LNCAP (cell line): ENCODE measurements around the gene HOXA5.

Experiments
- TF ChIP-seq, protein P1 (sequence below): fragments of 450-650 bp; IDR thresholded peaks from 2 replicates; pipeline ENCODE4 v1.5.1; 2017; ENCODE audit warnings: mild to moderate bottlenecking

HOXA5 gene

DNA sequence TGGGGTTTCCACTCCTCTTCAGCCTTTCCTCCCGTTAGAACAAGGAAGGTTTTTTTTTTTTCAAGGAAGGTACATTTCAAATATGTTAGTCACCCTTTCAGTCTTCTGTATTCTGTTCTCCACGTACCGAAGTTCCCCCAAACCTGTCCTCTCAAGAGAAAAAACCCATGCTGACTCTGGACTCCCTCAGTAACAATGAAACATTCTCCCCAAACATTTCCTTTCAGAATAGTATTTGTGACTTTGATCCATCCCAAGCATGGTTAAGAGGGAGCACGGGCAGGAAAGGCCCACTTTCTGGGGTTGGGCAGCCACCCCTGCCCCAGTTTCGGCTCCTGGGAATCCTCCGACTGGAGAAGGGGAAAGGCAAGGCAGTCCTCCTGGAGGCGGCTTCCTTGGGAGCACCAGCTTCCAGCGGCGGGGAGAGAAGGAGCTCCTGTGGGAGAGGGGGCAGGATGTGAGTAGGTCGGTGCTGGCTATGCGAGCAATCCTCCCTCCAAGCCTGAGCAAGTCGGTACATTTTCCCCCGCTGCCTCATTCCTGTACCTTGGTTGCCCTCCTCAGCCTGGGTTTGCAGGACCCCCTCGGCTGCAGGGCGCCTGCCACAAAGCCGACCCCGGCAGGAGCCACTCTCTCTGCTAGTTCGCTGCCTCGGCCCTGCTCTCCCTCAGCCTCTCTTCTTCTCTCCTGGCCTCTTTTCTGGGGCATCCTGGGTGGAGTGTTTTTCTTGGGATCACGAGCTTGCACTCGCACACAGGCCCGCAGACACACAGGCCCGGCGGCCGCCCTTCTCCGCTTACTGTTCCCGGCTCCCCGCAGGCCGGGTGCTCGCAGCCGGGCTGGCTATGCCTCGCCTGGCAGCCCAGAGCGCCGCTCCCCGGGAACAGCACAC, 45.5 kb downstream of the HOXA5 start:
- TF ChIP-seq, protein P1, sequence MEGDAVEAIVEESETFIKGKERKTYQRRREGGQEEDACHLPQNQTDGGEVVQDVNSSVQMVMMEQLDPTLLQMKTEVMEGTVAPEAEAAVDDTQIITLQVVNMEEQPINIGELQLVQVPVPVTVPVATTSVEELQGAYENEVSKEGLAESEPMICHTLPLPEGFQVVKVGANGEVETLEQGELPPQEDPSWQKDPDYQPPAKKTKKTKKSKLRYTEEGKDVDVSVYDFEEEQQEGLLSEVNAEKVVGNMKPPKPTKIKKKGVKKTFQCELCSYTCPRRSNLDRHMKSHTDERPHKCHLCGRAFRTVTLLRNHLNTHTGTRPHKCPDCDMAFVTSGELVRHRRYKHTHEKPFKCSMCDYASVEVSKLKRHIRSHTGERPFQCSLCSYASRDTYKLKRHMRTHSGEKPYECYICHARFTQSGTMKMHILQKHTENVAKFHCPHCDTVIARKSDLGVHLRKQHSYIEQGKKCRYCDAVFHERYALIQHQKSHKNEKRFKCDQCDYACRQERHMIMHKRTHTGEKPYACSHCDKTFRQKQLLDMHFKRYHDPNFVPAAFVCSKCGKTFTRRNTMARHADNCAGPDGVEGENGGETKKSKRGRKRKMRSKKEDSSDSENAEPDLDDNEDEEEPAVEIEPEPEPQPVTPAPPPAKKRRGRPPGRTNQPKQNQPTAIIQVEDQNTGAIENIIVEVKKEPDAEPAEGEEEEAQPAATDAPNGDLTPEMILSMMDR = no peak

GRCh38 chr7:27096768-27097514, 46.5 kb downstream of the HOXA5 start:
- TF ChIP-seq, protein P1 = no peak

GRCh38 chr7:27095897-27096767, 47.3 kb downstream of the HOXA5 start, which contains the start of gene HOXA1:
HOXA1 (minus strand) TSS chr7:27096000; CDS start chr7:27095912, 88 bp downstream.
- TF ChIP-seq, protein P1 = no peak

DNA sequence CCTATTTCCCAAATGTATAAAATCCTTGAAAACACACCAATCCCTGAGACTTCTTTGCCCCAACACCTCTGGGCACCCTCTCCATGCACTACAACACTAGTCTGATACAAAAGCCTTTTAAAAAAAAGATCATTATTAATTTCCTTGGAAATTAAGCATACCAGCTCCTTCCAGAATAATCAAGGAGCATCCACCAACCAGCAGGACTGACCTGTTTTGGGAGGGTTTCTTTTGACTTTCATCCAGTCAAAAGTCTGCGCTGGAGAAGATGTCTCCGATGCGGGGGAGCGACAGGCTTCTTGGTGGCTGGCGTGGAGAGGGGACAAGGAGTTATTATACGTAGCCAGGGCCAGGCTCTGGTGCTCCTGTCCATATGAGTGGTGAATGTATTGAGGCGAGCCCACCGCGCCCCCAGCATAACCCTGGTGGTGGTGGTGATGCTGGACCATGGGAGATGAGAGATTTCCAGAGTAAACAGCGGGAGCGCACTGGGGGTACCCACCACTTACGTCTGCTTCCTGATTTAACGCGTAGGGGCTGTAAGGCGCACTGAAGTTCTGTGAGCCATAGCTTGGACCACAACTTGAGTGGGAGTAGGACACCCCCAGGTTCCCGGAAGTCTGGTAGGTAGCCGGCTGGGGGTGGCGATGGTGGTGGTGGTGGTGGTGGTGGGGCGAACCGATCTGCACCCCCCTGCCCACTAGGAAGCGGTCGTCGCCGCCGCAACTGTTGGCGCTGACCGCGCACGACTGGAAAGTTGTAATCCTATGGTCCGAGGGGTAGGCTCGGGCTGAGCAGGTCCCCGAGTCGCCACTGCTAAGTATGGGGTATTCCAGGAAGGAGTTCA, 48.2 kb downstream of the HOXA5 start:
- TF ChIP-seq, protein P1 = no peak

GRCh38 chr7:27094304-27095049, 49.0 kb downstream of the HOXA5 start:
- TF ChIP-seq, protein P1 = no peak

- TF ChIP-seq, protein P1 = no peak
These were observed 50.1 kb downstream of the HOXA5 start for GRCh38 chr7:27093184-27093895.
